Ovary (tissue), 3 donors: ENCODE data around the gene CFAP45.

Experiments used
- CTCF ChIP-seq, 3 donors: fragments of 450-650 bp in 2 of 3; fragments of 200-600 bp in 1 of 3; IDR thresholded peaks; one replicate each; pipeline versions ENCODE4 v1.5.1 to v1.8.0; 2016 to 2022; ENCODE audit warnings: antibody characterized with exemption in 3 of 3, mild to moderate bottlenecking in 1 of 3
- POLR2A ChIP-seq: fragments of 450-650 bp; IDR thresholded peaks from one replicate; pipeline ENCODE4 v1.6.1; 2017; ENCODE audit warnings: antibody characterized with exemption, mild to moderate bottlenecking, moderate library complexity
- donor health status: DM: no; HTN: no; CAD: no.

DNA sequence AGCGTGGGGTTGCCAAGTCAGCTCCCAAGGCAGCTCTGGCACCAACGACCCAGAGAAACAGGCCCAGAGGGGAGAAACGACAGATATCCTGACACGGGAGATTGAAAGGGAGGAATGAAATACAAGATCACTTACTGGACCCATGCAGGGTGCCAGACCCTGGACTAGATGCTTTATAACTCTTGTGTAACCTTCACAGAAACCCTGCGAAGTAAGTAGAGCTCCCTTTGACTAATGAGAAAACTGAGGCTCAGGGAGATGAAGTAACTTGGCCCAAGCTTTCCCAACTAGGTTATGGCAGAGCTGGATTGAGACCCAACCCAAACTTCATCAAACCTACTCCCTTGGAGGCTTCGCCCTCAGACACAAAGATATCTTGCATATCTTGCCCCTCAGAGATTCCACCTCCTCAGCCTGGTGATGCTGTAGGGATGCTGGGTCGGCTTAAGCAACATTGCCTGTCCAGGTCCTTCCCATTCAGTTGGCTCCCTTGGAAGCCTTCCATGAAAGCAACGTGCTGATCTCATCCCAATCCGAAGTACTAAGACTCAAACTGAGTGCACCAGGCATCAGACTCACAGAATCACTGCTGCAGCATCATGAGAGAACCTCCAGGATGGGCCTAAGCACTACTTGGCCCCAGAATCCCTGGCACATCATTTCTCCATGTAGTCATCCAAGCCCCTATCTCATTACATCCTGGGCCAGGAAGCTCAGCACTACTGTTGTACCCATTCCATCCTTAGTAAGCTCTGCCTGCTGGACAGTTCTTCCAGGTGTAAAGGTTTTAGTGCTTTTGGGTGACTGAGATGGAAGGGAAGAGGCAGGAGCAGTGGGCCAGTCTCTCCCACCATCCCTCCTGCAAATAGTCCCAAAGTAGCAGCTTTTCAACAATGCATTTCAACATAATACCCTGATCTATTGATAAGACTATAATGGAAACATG lies 46.5 kb upstream of the CFAP45 start:
- TF ChIP-seq CTCF (IDR thresholded peaks at IDR 0.05) (no peak), POLR2A (no peak)
